Immature natural killer cell (primary cell): Measurements from ENCODE around the gene ANKRD44. TPM values are rescaled to one million over a fixed set of nuclear protein-coding genes. Genes with fewer than 3 reads are reported as not detected.
A peak's percentile ranks its signal among the peaks of the same experiment; 100 is the strongest.

Source experiments
- DNase-seq, 3 donors: peaks; one replicate each; pipeline ENCODE4 v3.0.0; 2022; ENCODE audit warnings: mixed read lengths in 1 of 3
- H3K27ac Mint-ChIP-seq, 6 donors: one replicate each; pipeline ENCODE4 v1.8.0; 2020; ENCODE audit warnings: mixed read lengths in 6 of 6, mild to moderate bottlenecking in 5 of 6, inconsistent platforms in 4 of 6, moderate library complexity in 3 of 6
- H3K27me3 Mint-ChIP-seq, 3 donors: one replicate each; pipeline ENCODE4 v1.8.0; 2020 to 2021; ENCODE audit warnings: low read depth in 3 of 3, mild to moderate bottlenecking in 3 of 3, mixed read lengths in 3 of 3, moderate library complexity in 3 of 3, inconsistent platforms in 1 of 3
- H3K36me3 Mint-ChIP-seq, 3 donors: one replicate each; pipeline ENCODE4 v1.8.0; 2020; ENCODE audit warnings: mixed read lengths in 3 of 3, inconsistent platforms in 2 of 3, mild to moderate bottlenecking in 2 of 3
- H3K4me1 Mint-ChIP-seq, 2 donors: one replicate each; pipeline ENCODE4 v1.8.0; 2020; ENCODE audit warnings: inconsistent platforms in 2 of 2, mild to moderate bottlenecking in 2 of 2, mixed read lengths in 2 of 2, moderate library complexity in 1 of 2
- H3K4me3 Mint-ChIP-seq, 5 donors: one replicate each; pipeline ENCODE4 v1.8.0; 2020; ENCODE audit warnings: mild to moderate bottlenecking in 5 of 5, mixed read lengths in 5 of 5, inconsistent platforms in 3 of 5, moderate library complexity in 3 of 5
- H3K9me3 Mint-ChIP-seq, 6 donors: one replicate each; pipeline ENCODE4 v1.8.0; 2020; ENCODE audit warnings: mild to moderate bottlenecking in 6 of 6, mixed read lengths in 6 of 6, inconsistent platforms in 4 of 6, moderate library complexity in 3 of 6
- polyA plus RNA-seq, 3 donors: library from polyadenylated mRNA; unstranded; fragments of 300-500 nt; fragmentation: Illumina TruSeq; gene quantifications; one replicate each; pipeline ENCODE4 v1.2.3, GENCODE V29; 2021

The ANKRD44 gene
- polyA plus RNA-seq, 3 donors from 2014 or later = 58.0 to 125 (median 65.6) TPM

GRCh38 chr2:197308996-197309690 lies 1.4 kb downstream of the ANKRD44 start:
- peaks cover 5 to 20% (median 15%) of the 10 kb centered on the region in 3 donors for H3K27me3 Mint-ChIP-seq
- DNase-seq = peak in 1 of 3 donors; percentile 30
- H3K36me3 Mint-ChIP-seq = no peaks in the 10 kb centered on the region
- peak overlapping the region; percentile 91 to 97 (median 95) for H3K4me3 Mint-ChIP-seq
- peak overlapping the region; percentile 87 to 98 (median 98) for H3K27ac Mint-ChIP-seq
- peaks cover 56 to 60% of the 10 kb centered on the region in 2 donors for H3K4me1 Mint-ChIP-seq
- no peaks in the 10 kb centered on the region for H3K9me3 Mint-ChIP-seq

DNA sequence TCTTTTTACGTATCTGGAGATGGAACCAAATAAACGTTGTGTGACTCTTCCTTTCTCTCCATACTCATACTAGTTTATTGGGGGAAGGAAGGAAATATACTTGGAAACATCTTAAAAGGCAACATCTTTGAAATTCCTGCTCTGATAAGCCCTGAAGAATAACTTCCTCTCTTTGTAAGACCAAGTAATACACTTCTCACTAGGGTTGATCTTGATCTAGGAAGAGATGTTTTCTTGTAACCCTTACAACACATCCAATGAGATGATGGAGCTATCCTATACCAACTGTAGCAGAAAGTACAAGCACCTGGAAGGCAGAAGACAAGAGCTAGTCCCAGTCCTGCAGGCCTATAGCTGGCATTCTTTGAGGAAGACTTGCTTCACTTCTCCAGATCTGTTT lies 2.0 kb downstream of the ANKRD44 start:
- H3K27me3 Mint-ChIP-seq = peaks cover 5 to 20% (median 15%) of the 10 kb centered on the region in 3 donors
- H3K4me1 Mint-ChIP-seq = peaks cover 62 to 65% of the 10 kb centered on the region in 2 donors
- no peaks in the 10 kb centered on the region for H3K9me3 Mint-ChIP-seq
- no peaks in the 10 kb centered on the region for H3K36me3 Mint-ChIP-seq
- peak overlapping the region; percentile 91 to 97 (median 95) for H3K4me3 Mint-ChIP-seq
- no peak for DNase-seq
- peak overlapping the region; percentile 87 to 98 (median 98) for H3K27ac Mint-ChIP-seq

DNA sequence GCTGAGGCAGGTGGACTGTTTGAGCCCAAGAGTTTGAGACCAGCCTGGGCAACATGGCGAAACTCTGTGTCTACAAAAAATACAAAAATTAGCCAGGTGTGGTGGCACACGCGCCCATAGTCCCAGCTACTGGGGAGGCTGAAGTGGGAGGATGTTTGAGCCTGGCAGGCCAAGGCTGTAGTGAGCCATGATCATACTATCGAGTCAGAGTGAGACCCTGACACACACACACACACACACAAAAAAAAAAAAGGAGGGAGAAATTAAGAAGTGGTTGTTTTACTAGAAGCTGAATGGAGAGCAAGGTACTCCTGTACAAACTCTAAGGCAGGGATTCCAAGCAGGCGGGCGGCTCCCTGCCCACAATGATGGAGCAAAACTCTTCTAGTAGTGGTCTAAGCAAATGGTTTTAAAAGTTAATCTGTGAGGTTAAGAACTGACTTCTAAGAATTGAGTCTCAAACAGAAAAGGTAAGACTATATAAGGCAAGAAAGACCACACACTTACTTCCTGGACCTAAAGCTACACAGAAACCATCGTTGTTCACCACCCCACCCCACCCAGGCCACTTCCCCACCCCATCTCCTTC lies 2.6 kb downstream of the ANKRD44 start:
- H3K27ac Mint-ChIP-seq = peak overlapping the region; percentile 87 to 98 (median 98)
- H3K36me3 Mint-ChIP-seq = peaks cover 0 to under 1% (median 0%) of the 10 kb centered on the region in 3 donors
- DNase-seq = peak in 2 of 3 donors; percentile 43 to 48
- H3K27me3 Mint-ChIP-seq = peaks cover 5 to 20% (median 15%) of the 10 kb centered on the region in 3 donors
- peak overlapping the region; percentile 91 to 97 (median 95) for H3K4me3 Mint-ChIP-seq
- H3K4me1 Mint-ChIP-seq = peaks cover 67 to 71% of the 10 kb centered on the region in 2 donors
- no peaks in the 10 kb centered on the region for H3K9me3 Mint-ChIP-seq

DNA sequence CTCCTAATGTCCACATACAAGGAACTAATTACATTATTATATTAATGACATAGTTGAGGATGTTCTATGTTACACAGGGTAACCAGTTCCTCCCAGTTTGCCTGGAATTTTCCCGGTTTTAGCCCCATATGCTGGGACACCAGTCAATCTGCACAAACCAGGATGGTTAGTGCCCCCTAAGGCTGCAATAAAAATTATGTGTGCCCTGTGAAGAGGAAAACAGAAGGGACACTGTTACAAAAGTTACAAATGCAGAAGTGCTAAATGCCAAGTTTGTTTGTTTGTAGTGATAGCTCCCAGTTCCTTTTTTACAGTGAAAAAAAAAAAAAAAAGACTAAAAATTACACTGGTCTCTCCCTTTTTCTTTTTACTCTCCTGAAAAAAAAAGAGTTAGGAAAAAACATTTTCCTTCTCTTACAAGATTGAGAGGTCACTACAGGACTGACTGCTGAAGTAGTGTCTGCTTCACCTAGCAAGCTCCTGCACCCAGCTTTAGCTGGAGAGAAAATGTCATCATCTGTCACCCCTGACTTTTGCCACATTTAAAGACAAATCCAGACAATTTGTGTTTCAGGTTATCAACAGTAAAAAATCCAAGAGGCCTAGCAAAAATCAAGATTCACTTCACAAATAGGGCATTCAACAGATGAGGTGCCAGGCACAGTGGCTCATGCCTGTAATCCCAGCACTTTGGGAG lies 3.2 kb downstream of the ANKRD44 start:
- Mint-ChIP-seq H3K36me3 (peaks cover 0 to 6% (median 0%) of the 10 kb centered on the region in 3 donors), H3K9me3 (no peaks in the 10 kb centered on the region), H3K27me3 (peaks cover 5 to 20% (median 15%) of the 10 kb centered on the region in 3 donors), H3K4me3 (peak overlapping the region; percentile 91 to 97 (median 95)), H3K27ac (peak overlapping the region; percentile 87 to 98 (median 98)), H3K4me1 (peaks cover 74 to 77% of the 10 kb centered on the region in 2 donors)
- no peak for DNase-seq

- peaks cover 5 to 20% (median 15%) of the 10 kb centered on the region in 3 donors for H3K27me3 Mint-ChIP-seq
These were observed 3.9 kb downstream of the ANKRD44 start for GRCh38 chr2:197306696-197307040.

DNA sequence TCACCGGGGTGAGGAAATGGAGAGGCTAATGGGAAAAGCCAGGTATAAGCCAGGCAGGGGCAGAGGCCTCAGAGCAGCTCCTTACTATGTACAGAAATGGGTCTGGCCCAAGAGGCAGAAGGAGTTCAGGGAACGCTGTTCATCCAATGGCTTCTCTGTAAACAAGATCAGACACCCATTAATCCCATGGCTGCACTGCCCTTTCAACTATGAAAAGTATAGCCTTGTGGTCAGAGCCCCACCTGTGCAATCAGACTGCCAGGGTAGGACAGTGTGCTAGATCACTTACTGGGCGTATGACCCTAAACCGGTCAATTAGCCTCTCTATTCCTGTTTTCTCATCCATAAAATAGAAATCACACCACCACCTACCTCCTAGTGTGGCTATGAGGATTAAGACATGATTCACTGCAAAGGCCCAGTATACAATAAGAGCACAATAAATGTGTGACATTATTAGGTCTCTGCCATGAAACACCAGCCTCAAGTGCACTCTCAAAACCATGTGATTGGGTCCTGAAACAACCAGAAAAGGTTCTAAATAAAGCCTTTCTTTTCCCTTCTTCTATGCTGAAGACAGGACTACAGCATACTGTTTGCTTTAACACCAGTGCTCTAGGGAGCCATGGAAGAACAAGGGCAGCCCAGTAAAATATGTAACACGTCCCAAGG lies 4.4 kb downstream of the ANKRD44 start:
- Mint-ChIP-seq H3K27ac (peak overlapping the region; percentile 87 to 98 (median 98)), H3K36me3 (peaks cover 6 to 12% (median 10%) of the 10 kb centered on the region in 3 donors), H3K4me1 (peaks cover 82 to 86% of the 10 kb centered on the region in 2 donors), H3K27me3 (peaks cover 5 to 18% (median 15%) of the 10 kb centered on the region in 3 donors), H3K9me3 (no peaks in the 10 kb centered on the region), H3K4me3 (peak overlapping the region; percentile 68 to 97 (median 93))
- no peak for DNase-seq

More at GRCh38 chr2:197306696-197307040, 3.9 kb downstream of the ANKRD44 start:
- Mint-ChIP-seq H3K4me3 (peak overlapping the region; percentile 68 to 97 (median 93)), H3K9me3 (no peaks in the 10 kb centered on the region), H3K4me1 (peaks cover 80 to 84% of the 10 kb centered on the region in 2 donors), H3K36me3 (peaks cover 5 to 10% (median 5%) of the 10 kb centered on the region in 3 donors), H3K27ac (peak overlapping the region; percentile 87 to 98 (median 98))
- DNase-seq = peak in 1 of 3 donors; percentile 35

DNA sequence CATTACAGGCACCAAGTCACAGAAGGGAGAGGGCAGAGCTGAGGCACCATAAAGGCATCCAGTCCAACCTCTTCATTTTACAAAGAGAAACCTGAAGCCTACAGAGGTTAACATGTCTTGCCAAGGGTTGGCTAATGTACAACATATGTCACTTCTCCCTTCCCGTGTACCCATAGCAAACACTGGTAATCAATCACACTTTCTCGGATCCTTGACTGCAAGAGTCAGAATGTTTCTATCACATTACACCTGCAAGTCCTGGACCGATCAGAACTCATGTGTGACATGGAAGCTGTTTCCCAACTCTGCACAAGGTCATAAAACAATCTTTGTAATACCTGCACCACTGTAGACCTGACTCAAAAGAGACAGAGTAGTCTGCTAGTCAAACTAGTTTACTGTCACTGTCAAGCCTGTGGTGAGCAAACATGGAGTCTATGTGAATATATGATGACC lies 6.0 kb downstream of the ANKRD44 start:
- peak overlapping the region; percentile 87 to 98 (median 98) for H3K27ac Mint-ChIP-seq
- peaks cover 0 to 9% (median 8%) of the 10 kb centered on the region in 3 donors for H3K27me3 Mint-ChIP-seq
- peaks cover 96 to 99% of the 10 kb centered on the region in 2 donors for H3K4me1 Mint-ChIP-seq
- DNase-seq = no peak
- H3K9me3 Mint-ChIP-seq = no peaks in the 10 kb centered on the region
- H3K36me3 Mint-ChIP-seq = peaks cover 11 to 20% (median 17%) of the 10 kb centered on the region in 3 donors
- peak overlapping the region; percentile 68 to 97 (median 93) for H3K4me3 Mint-ChIP-seq

GRCh38 chr2:197300139-197300538 lies 10.4 kb downstream of the ANKRD44 start:
- Mint-ChIP-seq H3K4me1 (peaks cover 99 to 100% of the 10 kb centered on the region in 2 donors), H3K4me3 (peak overlapping the region; percentile 36 to 76 (median 65)), H3K36me3 (peaks cover 24 to 33% (median 26%) of the 10 kb centered on the region in 3 donors), H3K9me3 (no peaks in the 10 kb centered on the region), H3K27me3 (peaks cover 0 to 8% (median 3%) of the 10 kb centered on the region in 3 donors), H3K27ac (peak overlapping the region; percentile 95 to 99 (median 96))
- DNase-seq = no peak

DNA sequence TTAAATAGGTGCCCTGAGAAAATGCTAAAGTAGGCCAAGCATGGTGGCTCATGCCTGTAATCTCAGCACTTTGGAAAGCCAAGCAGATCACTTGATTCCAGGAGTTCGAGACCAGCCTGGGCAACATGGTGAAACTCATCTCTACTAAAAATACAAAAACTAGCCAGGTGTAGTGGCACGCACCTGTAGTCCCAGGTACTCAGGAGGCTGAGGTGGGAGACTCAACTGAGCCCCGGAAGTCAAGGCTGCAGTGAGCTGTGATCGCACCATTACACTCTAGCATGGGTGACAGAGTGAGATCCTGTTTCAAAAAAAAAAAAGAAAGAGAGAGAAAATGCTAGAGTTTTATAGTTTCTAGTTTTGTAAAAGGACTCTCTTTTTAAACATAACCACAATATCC lies 12.0 kb downstream of the ANKRD44 start:
- Mint-ChIP-seq H3K36me3 (peaks cover 24 to 33% (median 26%) of the 10 kb centered on the region in 3 donors), H3K27me3 (peaks cover 0 to 8% (median 5%) of the 10 kb centered on the region in 3 donors), H3K27ac (peak overlapping the region; percentile 95 to 99 (median 96)), H3K4me3 (peak overlapping the region; percentile 72 to 79 (median 75)), H3K4me1 (peaks cover 98 to 100% of the 10 kb centered on the region in 2 donors), H3K9me3 (no peaks in the 10 kb centered on the region)
- peak in 2 of 3 donors; percentile 56 to 62 for DNase-seq

DNA sequence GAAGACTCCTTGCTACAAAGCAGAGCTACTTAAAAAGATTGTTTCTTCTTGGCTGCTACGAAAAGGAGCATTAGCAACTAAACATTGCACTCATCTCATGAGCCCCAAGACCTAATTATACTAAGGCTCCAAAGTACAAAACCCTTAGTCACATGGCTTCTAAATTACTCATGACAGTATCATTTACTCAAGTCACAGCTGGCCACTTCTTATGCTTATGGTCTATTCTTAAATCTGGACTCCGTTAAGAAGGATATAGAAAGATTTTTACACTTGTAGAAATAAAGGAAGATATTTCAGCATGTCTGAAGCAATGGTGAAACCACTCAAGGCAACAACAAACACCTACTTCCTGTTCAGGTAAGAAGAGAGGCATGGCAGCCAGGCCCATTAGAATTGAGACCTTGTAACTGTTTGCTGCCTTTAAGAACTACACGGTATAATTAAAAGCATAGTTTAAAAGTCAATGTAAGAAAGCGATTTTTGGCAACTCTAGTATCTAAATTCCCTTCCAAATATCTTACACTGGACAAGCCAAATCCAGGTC lies 12.7 kb downstream of the ANKRD44 start:
- Mint-ChIP-seq H3K27ac (peak overlapping the region; percentile 95 to 99 (median 96)), H3K4me1 (peaks cover 98 to 100% of the 10 kb centered on the region in 2 donors), H3K27me3 (peaks cover 1 to 9% (median 8%) of the 10 kb centered on the region in 3 donors), H3K4me3 (peak overlapping the region; percentile 72 to 79 (median 75)), H3K36me3 (peaks cover 24 to 31% (median 26%) of the 10 kb centered on the region in 3 donors), H3K9me3 (no peaks in the 10 kb centered on the region)
- no peak for DNase-seq

DNA sequence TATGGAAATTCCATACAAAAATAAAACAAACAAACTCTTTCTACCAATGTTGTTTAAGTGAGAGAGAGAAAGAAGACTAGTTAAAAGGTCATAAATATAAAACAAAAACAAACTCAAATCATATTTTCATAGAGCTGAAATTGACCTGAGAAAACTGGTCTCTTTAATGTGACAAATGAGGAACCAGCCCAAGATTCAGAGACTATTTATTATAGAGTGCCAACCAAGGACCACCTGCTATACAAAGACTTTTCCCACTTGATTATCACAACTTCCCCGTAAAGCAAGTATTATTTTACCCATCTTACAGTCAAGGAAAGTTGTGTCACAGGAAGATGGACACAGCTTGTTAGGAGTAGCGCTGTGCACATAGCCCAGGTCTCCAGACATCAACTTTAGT lies 13.3 kb downstream of the ANKRD44 start:
- Mint-ChIP-seq H3K4me3 (peak overlapping the region; percentile 66 to 79 (median 75)), H3K27ac (peak overlapping the region; percentile 95 to 99 (median 98)), H3K4me1 (peaks cover 99 to 100% of the 10 kb centered on the region in 2 donors), H3K9me3 (no peaks in the 10 kb centered on the region), H3K36me3 (peaks cover 24 to 31% (median 26%) of the 10 kb centered on the region in 3 donors), H3K27me3 (peaks cover 2 to 13% (median 8%) of the 10 kb centered on the region in 3 donors)
- no peak for DNase-seq

- peak overlapping the region; percentile 95 to 99 (median 98) for H3K27ac Mint-ChIP-seq
- H3K4me1 Mint-ChIP-seq = peaks cover 99 to 100% of the 10 kb centered on the region in 2 donors
- peaks cover 2 to 13% (median 8%) of the 10 kb centered on the region in 3 donors for H3K27me3 Mint-ChIP-seq
- H3K9me3 Mint-ChIP-seq = no peaks in the 10 kb centered on the region
- H3K36me3 Mint-ChIP-seq = peaks cover 21 to 31% (median 23%) of the 10 kb centered on the region in 3 donors
- peak overlapping the region; percentile 66 to 79 (median 75) for H3K4me3 Mint-ChIP-seq
- no peak for DNase-seq
These were observed 13.7 kb downstream of the ANKRD44 start for GRCh38 chr2:197296835-197297234.
